ENCODE measurements around the gene SF3B1.

Gene SF3B1

GRCh38 chr2:197425550-197425949, 9.3 kb downstream of the SF3B1 start:
- no peak overlapping the region for H3K4me3 ChIP-seq (ENCODE audit: low read depth, low read length)
- DNase-seq (ENCODE audit: low read depth) = no peak
- in situ Hi-C loops (cut with HindIII; ENCODE audit: low sequenced_read_pairs) = no loop called here
- TF ChIP-seq, protein P1, sequence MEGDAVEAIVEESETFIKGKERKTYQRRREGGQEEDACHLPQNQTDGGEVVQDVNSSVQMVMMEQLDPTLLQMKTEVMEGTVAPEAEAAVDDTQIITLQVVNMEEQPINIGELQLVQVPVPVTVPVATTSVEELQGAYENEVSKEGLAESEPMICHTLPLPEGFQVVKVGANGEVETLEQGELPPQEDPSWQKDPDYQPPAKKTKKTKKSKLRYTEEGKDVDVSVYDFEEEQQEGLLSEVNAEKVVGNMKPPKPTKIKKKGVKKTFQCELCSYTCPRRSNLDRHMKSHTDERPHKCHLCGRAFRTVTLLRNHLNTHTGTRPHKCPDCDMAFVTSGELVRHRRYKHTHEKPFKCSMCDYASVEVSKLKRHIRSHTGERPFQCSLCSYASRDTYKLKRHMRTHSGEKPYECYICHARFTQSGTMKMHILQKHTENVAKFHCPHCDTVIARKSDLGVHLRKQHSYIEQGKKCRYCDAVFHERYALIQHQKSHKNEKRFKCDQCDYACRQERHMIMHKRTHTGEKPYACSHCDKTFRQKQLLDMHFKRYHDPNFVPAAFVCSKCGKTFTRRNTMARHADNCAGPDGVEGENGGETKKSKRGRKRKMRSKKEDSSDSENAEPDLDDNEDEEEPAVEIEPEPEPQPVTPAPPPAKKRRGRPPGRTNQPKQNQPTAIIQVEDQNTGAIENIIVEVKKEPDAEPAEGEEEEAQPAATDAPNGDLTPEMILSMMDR (IDR thresholded peaks at IDR 0.05; ENCODE audit: low read depth, low read length, missing control alignments) = no peak

- TF ChIP-seq, protein P1 (IDR thresholded peaks at IDR 0.05; ENCODE audit: low read depth, low read length, missing control alignments) = no peak
- in situ Hi-C loops (cut with HindIII; ENCODE audit: low sequenced_read_pairs) = no loop called here
- no peak for DNase-seq (ENCODE audit: low read depth)
- no peak overlapping the region for H3K4me3 ChIP-seq (ENCODE audit: low read depth, low read length)
These were observed 11.5 kb downstream of the SF3B1 start for GRCh38 chr2:197423307-197423706.

GRCh38 chr2:197419438-197419837, 15.4 kb downstream of the SF3B1 start:
- TF ChIP-seq, protein P1 (IDR thresholded peaks at IDR 0.05; ENCODE audit: low read depth, low read length, missing control alignments) = no peak
- H3K4me3 ChIP-seq (ENCODE audit: low read depth, low read length) = no peak overlapping the region
- no peak for DNase-seq (ENCODE audit: low read depth)
- in situ Hi-C loops (cut with HindIII; ENCODE audit: low sequenced_read_pairs) = no loop called here

DNA sequence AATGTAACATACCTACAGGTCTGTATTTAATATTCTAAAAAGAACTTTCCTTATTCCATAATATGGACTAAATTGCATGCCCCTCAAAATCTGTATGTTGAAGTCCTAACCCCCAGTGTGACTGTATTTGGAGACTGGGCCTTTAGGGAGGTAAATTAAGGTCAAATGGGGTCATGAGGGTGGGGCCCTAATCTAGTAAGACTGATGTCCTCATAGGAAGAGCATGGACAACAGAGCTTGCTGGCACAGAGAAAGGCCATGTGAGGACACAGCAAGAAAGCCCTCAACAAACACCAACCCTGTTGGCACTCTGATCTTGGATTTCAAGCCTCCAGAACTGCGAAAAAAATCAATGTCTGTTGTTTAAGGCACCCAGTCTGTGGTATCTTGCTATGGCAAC, 18.6 kb downstream of the SF3B1 start:
- in situ Hi-C loops (cut with HindIII; ENCODE audit: low sequenced_read_pairs) = no loop called here
- no peak overlapping the region for H3K4me3 ChIP-seq (ENCODE audit: low read depth, low read length)
- no peak for DNase-seq (ENCODE audit: low read depth)
- TF ChIP-seq, protein P1 (IDR thresholded peaks at IDR 0.05; ENCODE audit: low read depth, low read length, missing control alignments) = no peak

DNA sequence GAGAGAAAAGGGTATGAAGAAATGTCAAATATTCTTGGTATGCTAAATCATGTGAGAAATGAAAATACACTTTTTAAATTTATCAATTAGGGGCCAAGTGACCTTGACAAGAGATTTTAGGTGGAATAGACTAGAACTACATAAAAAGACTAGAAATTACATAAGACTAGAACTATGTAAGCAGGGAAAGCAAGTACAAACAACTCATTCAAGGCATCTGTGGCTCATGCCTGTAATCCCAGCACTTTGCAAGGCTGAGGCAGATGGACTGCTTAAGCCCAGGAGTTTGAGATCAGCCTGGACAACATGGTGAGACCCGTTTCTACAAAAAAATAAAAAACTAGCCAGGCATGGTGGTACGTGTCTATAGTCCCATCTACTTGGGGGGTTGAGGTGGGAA, 20.3 kb downstream of the SF3B1 start:
- H3K4me3 ChIP-seq (ENCODE audit: low read depth, low read length) = no peak overlapping the region
- DNase-seq (ENCODE audit: low read depth) = no peak
- in situ Hi-C loops (cut with HindIII; ENCODE audit: low sequenced_read_pairs) = no loop called here
- TF ChIP-seq, protein P1 (IDR thresholded peaks at IDR 0.05; ENCODE audit: low read depth, low read length, missing control alignments) = no peak

DNA sequence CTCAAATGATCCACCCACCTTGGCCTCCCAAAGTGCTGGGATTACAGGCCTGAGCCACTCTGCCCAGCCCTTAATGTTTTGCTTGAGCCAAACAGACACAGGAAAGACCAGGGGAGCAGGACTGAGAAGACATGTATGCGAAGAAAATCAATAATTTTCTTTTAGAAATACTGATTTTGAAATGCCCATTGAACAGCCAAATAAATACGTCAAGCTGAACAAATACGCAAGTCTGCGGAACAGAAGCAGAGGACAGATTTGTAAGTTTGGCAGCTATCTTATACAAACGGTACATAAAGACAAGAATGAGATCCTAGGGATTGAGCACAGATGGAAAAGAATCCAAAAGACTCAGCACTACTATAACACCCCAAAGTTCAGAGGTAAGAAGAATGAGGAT, 20.8 kb downstream of the SF3B1 start:
- TF ChIP-seq, protein P1 (IDR thresholded peaks at IDR 0.05; ENCODE audit: low read depth, low read length, missing control alignments) = no peak
- no peak overlapping the region for H3K4me3 ChIP-seq (ENCODE audit: low read depth, low read length)
- no peak for DNase-seq (ENCODE audit: low read depth)
- in situ Hi-C loops (cut with HindIII; ENCODE audit: low sequenced_read_pairs) = no loop called here

- in situ Hi-C loops (cut with HindIII; ENCODE audit: low sequenced_read_pairs) = loop anchor here (5.0 kb wide), 1 partner anchor 72 kb away; no protein-coding TSS in a partner anchor
- TF ChIP-seq, protein P1 (IDR thresholded peaks at IDR 0.05; ENCODE audit: low read depth, low read length, missing control alignments) = no peak
- H3K4me3 ChIP-seq (ENCODE audit: low read depth, low read length) = no peak overlapping the region
- no peak for DNase-seq (ENCODE audit: low read depth)
These were observed 29.2 kb downstream of the SF3B1 start for GRCh38 chr2:197405582-197405981.

Data from astrocyte of the cerebellum (primary cell).